Measurements from ENCODE around the gene SPINK13.

DNA sequence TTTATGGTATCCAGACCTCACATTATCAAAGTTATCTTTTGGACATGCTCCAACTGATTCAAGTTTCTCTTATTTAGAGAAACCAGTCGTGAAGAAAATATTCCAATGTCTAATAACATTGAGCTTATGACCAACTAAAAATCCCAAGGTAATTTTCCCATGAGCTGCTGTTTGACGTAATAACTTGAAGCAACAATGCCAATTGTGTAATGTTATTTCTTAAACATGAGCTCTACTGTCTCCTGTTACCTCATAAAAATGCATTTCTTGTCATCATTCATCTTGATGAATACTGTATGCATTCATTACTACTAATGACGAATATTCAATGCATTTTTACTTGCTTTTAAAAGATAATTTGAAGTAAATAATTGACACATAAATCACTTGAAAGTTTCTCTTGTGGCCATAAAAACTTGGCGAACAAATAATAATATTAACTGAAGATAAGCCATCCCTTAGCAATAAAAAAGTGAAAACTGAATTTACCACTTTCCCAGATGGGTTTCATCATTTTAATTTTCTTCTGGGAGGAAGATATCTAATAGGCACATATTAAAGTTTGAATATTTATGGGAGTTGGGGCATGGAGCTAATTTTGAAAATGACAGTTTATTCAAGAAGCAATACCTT is 30.7 kb upstream of the SPINK13 start:
- TF ChIP-seq, protein P1, sequence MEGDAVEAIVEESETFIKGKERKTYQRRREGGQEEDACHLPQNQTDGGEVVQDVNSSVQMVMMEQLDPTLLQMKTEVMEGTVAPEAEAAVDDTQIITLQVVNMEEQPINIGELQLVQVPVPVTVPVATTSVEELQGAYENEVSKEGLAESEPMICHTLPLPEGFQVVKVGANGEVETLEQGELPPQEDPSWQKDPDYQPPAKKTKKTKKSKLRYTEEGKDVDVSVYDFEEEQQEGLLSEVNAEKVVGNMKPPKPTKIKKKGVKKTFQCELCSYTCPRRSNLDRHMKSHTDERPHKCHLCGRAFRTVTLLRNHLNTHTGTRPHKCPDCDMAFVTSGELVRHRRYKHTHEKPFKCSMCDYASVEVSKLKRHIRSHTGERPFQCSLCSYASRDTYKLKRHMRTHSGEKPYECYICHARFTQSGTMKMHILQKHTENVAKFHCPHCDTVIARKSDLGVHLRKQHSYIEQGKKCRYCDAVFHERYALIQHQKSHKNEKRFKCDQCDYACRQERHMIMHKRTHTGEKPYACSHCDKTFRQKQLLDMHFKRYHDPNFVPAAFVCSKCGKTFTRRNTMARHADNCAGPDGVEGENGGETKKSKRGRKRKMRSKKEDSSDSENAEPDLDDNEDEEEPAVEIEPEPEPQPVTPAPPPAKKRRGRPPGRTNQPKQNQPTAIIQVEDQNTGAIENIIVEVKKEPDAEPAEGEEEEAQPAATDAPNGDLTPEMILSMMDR (IDR thresholded peaks at IDR 0.05; ENCODE audit: poor library complexity, severe bottlenecking) = no peak
- no peak for TF ChIP-seq RAD21 (conservative IDR thresholded peaks at IDR 0.05)
- no peak for TF ChIP-seq POLR2AphosphoS5 (IDR thresholded peaks at IDR 0.05)
- no peak for TF ChIP-seq EZH2 (IDR thresholded peaks at IDR 0.05; ENCODE audit: borderline replicate concordance, insufficient read depth, low read length, poor library complexity, severe bottlenecking)
- TF ChIP-seq TAF1 (IDR thresholded peaks at IDR 0.05; ENCODE audit: low read depth) = no peak
- no peak for TF ChIP-seq MXI1 (conservative IDR thresholded peaks at IDR 0.05; ENCODE audit: poor library complexity, severe bottlenecking)
- TF ChIP-seq, protein P2, sequence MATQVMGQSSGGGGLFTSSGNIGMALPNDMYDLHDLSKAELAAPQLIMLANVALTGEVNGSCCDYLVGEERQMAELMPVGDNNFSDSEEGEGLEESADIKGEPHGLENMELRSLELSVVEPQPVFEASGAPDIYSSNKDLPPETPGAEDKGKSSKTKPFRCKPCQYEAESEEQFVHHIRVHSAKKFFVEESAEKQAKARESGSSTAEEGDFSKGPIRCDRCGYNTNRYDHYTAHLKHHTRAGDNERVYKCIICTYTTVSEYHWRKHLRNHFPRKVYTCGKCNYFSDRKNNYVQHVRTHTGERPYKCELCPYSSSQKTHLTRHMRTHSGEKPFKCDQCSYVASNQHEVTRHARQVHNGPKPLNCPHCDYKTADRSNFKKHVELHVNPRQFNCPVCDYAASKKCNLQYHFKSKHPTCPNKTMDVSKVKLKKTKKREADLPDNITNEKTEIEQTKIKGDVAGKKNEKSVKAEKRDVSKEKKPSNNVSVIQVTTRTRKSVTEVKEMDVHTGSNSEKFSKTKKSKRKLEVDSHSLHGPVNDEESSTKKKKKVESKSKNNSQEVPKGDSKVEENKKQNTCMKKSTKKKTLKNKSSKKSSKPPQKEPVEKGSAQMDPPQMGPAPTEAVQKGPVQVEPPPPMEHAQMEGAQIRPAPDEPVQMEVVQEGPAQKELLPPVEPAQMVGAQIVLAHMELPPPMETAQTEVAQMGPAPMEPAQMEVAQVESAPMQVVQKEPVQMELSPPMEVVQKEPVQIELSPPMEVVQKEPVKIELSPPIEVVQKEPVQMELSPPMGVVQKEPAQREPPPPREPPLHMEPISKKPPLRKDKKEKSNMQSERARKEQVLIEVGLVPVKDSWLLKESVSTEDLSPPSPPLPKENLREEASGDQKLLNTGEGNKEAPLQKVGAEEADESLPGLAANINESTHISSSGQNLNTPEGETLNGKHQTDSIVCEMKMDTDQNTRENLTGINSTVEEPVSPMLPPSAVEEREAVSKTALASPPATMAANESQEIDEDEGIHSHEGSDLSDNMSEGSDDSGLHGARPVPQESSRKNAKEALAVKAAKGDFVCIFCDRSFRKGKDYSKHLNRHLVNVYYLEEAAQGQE (IDR thresholded peaks at IDR 0.05; ENCODE audit: borderline replicate concordance) = no peak
- TF ChIP-seq EP300 (conservative IDR thresholded peaks at IDR 0.05; ENCODE audit: poor library complexity, severe bottlenecking) = no peak
- no peak for TF ChIP-seq SMC3 (conservative IDR thresholded peaks at IDR 0.05; ENCODE audit: poor library complexity)
